Stimulated activated CD4-positive, alpha-beta T cell treated with anti-CD3 and anti-CD28 coated beads, Interleukin-4, amount 100 ng/mL, for 24 hours (primary cell): ENCODE results near the gene ZSCAN26.

ENCODE experiments used
- DNase-seq: peaks from one replicate; pipeline ENCODE4 v3.0.0-alpha.2; 2020

ZSCAN26 gene

DNA sequence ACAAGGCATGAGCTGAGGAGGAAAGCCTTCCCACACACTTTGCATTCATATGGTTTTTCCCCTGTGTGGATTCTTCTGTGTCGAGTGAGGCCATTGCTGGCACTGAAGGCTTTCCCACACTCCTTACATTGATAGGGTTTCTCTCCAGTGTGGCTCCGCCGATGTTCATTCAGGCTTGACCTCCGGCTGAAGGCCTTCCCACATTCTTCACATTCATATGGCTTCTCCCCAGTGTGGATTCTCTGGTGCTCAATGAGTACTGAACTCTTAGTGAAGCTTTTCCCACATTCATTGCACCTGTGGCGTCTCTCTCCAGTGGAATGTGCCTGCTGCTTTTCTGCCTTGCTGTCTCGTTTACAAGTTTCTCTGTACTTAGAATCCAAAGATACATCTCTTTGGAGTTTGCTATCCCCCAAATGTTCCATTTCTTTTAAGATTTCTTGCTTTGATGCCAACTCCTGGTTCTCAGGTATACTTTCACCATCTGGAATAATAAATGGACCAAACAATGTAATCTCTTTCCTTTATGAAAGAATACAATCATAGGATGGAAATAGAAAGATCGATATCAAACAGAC is 59.5 kb downstream of the ZSCAN26 start:
- DNase-seq, result no peak
